Measurements from ENCODE around the gene CNIH2.

DNA sequence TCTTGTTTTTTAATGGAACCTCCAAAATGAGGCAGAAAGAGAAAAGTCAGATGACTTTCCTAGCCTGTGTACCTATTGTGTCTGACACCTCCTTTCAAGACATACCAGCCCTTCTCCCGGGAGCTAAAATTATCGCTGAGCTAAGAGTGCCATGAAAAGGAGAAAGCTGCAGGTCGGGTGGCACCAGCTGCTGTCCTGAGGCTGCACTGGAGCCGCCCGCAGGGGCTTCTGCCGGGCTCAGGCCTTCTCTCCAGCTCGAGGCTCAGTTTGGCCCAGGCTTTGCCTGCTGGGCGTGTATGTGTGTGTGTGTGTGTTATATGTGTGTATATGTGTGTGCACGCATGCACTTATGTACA, 37.2 kb upstream of the CNIH2 start:
- TF ChIP-seq ZNF670 (tag by site-specific recombination; IDR thresholded peaks at IDR 0.05; ENCODE audit: low read depth) = no peak
- TF ChIP-seq ZBTB7A (tag by site-specific recombination; IDR thresholded peaks at IDR 0.05; ENCODE audit: low read depth) = no peak
- TF ChIP-seq YY1 (tag by site-specific recombination; IDR thresholded peaks at IDR 0.05) = no peak
